Activated CD8-positive, alpha-beta memory T cell treated with anti-CD3 and anti-CD28 coated beads, Interleukin-2, amount 10 ng/mL, durations not matched to agents 7 days and 5 days (primary cell): ENCODE data around the gene THSD7B. TPM values are rescaled to one million over a fixed set of nuclear protein-coding genes. Genes with fewer than 3 reads are reported as not detected.
"Not testable (repeated sequence)": the region's sequence is repeated elsewhere in the genome, so short reads cannot be mapped to it uniquely, and the experiment has no call there.

ENCODE experiments used
- ATAC-seq: fragments of 150-1000 bp; cut with Tn5 transposase; one replicate; pipeline ENCODE4 v1.10.0; 2021; ENCODE audit warnings: moderate library complexity
- CTCF ChIA-PET: fragments of 350-600 bp; sonication (Branson Sonifier 250); formaldehyde crosslinking; loops from one replicate; lab custom pipeline; 2021; ENCODE audit warnings: antibody characterized with exemption; lab: Charles Lee
- DNase-seq: peaks from one replicate; pipeline ENCODE4 v3.0.0-alpha.2; 2020
- H3K27ac Mint-ChIP-seq: one replicate; pipeline ENCODE4 v1.8.0; 2021; ENCODE audit warnings: mild to moderate bottlenecking, mixed read lengths
- H3K27me3 Mint-ChIP-seq: one replicate; pipeline ENCODE4 v1.8.0; 2021; ENCODE audit warnings: mixed read lengths
- H3K36me3 Mint-ChIP-seq: one replicate; pipeline ENCODE4 v1.8.0; 2021; ENCODE audit warnings: mild to moderate bottlenecking, mixed read lengths
- H3K4me1 Mint-ChIP-seq: one replicate; pipeline ENCODE4 v1.8.0; 2021; ENCODE audit warnings: mixed read lengths
- H3K4me3 Mint-ChIP-seq: one replicate; pipeline ENCODE4 v1.8.0; 2021; ENCODE audit warnings: mild to moderate bottlenecking, moderate library complexity, mixed read lengths
- H3K9me3 Mint-ChIP-seq: one replicate; pipeline ENCODE4 v1.8.0; 2022; ENCODE audit warnings: low read depth, mixed read lengths
- total RNA-seq, 2 experiments: library from RNA; stranded (reverse); gene quantifications; one replicate each; pipeline ENCODE4 v1.2.3, GENCODE V29; 2021

The THSD7B gene
- total RNA-seq, 2 experiments from 2014 or later = not detected

GRCh38 chr2:137658433-137658832 lies 893.1 kb downstream of the THSD7B start:
- no peak overlapping the region for H3K4me3 Mint-ChIP-seq
- H3K36me3 Mint-ChIP-seq = no peaks in the 10 kb centered on the region
- CTCF ChIA-PET = no interaction called here
- H3K9me3 Mint-ChIP-seq = peaks cover 2% of the 10 kb centered on the region
- no peak for DNase-seq
- H3K4me1 Mint-ChIP-seq = no peaks in the 10 kb centered on the region
- ATAC-seq = no peak
- no peaks in the 10 kb centered on the region for H3K27me3 Mint-ChIP-seq
- no peak overlapping the region for H3K27ac Mint-ChIP-seq

GRCh38 chr2:137659616-137660015 lies 894.3 kb downstream of the THSD7B start:
- Mint-ChIP-seq H3K27ac (no peak overlapping the region), H3K27me3 (no peaks in the 10 kb centered on the region), H3K36me3 (no peaks in the 10 kb centered on the region), H3K4me1 (no peaks in the 10 kb centered on the region), H3K4me3 (no peak overlapping the region), H3K9me3 (peaks cover 2% of the 10 kb centered on the region)
- DNase-seq (no peak), ATAC-seq (no peak)
- CTCF ChIA-PET = no interaction called here

- no peaks in the 10 kb centered on the region for H3K27me3 Mint-ChIP-seq
- DNase-seq = no peak
- no peaks in the 10 kb centered on the region for H3K36me3 Mint-ChIP-seq
- no peak overlapping the region for H3K4me3 Mint-ChIP-seq
- ATAC-seq = no peak
- no peaks in the 10 kb centered on the region for H3K9me3 Mint-ChIP-seq
- CTCF ChIA-PET = interaction anchor here (1.1 kb wide), 1 partner anchor 34 kb away, joined by 3 read pairs; no protein-coding TSS in a partner anchor
- no peaks in the 10 kb centered on the region for H3K4me1 Mint-ChIP-seq
- H3K27ac Mint-ChIP-seq = no peak overlapping the region
Observed at GRCh38 chr2:137670111-137670510, 904.8 kb downstream of the THSD7B start.

GRCh38 chr2:137672989-137673552 lies 907.7 kb downstream of the THSD7B start:
- Mint-ChIP-seq H3K4me1 (no peaks in the 10 kb centered on the region), H3K9me3 (no peaks in the 10 kb centered on the region), H3K36me3 (no peaks in the 10 kb centered on the region), H3K27me3 (no peaks in the 10 kb centered on the region), H3K27ac (no peak overlapping the region), H3K4me3 (no peak overlapping the region)
- CTCF ChIA-PET = no interaction called here
- no peak for DNase-seq
- ATAC-seq = no peak

GRCh38 chr2:137674991-137675390 lies 909.6 kb downstream of the THSD7B start:
- no peak for ATAC-seq
- Mint-ChIP-seq H3K27me3 (no peaks in the 10 kb centered on the region), H3K36me3 (no peaks in the 10 kb centered on the region), H3K27ac (no peak overlapping the region), H3K9me3 (no peaks in the 10 kb centered on the region), H3K4me1 (no peaks in the 10 kb centered on the region), H3K4me3 (no peak overlapping the region)
- CTCF ChIA-PET = no interaction called here
- no peak for DNase-seq

- ATAC-seq (no peak), DNase-seq (no peak)
- H3K4me3 Mint-ChIP-seq = no peak overlapping the region
- CTCF ChIA-PET = no interaction called here
- H3K36me3 Mint-ChIP-seq = no peaks in the 10 kb centered on the region
- H3K27me3 Mint-ChIP-seq = no peaks in the 10 kb centered on the region
- H3K4me1 Mint-ChIP-seq = no peaks in the 10 kb centered on the region
- no peaks in the 10 kb centered on the region for H3K9me3 Mint-ChIP-seq
- no peak overlapping the region for H3K27ac Mint-ChIP-seq
Observed at GRCh38 chr2:137675584-137676327, 910.4 kb downstream of the THSD7B start.

- Mint-ChIP-seq H3K9me3 (no peaks in the 10 kb centered on the region), H3K36me3 (no peaks in the 10 kb centered on the region), H3K27ac (no peak overlapping the region), H3K4me1 (no peaks in the 10 kb centered on the region), H3K27me3 (no peaks in the 10 kb centered on the region), H3K4me3 (no peak overlapping the region)
- ATAC-seq = no peak
- DNase-seq = no peak
- CTCF ChIA-PET = no interaction called here
Observed at GRCh38 chr2:137676346-137676745, 911.0 kb downstream of the THSD7B start.

GRCh38 chr2:137677466-137677865 lies 912.1 kb downstream of the THSD7B start:
- ATAC-seq (no peak), DNase-seq (no peak)
- no peak overlapping the region for H3K4me3 Mint-ChIP-seq
- no peak overlapping the region for H3K27ac Mint-ChIP-seq
- H3K9me3 Mint-ChIP-seq = no peaks in the 10 kb centered on the region
- no peaks in the 10 kb centered on the region for H3K4me1 Mint-ChIP-seq
- H3K36me3 Mint-ChIP-seq = no peaks in the 10 kb centered on the region
- no peaks in the 10 kb centered on the region for H3K27me3 Mint-ChIP-seq
- CTCF ChIA-PET = no interaction called here

- ATAC-seq = no peak
- Mint-ChIP-seq H3K9me3 (no peaks in the 10 kb centered on the region), H3K27ac (no peak overlapping the region), H3K36me3 (no peaks in the 10 kb centered on the region), H3K4me1 (no peaks in the 10 kb centered on the region), H3K4me3 (no peak overlapping the region), H3K27me3 (no peaks in the 10 kb centered on the region)
- no peak for DNase-seq
- CTCF ChIA-PET = no interaction called here
Observed at GRCh38 chr2:137689549-137689948, 924.2 kb downstream of the THSD7B start.

- no peak for DNase-seq
- Mint-ChIP-seq H3K9me3 (no peaks in the 10 kb centered on the region), H3K27ac (no peak overlapping the region), H3K4me3 (no peak overlapping the region), H3K36me3 (no peaks in the 10 kb centered on the region), H3K4me1 (no peaks in the 10 kb centered on the region), H3K27me3 (no peaks in the 10 kb centered on the region)
- ATAC-seq = no peak
- CTCF ChIA-PET = no interaction called here
Observed at GRCh38 chr2:137693534-137693933, 928.2 kb downstream of the THSD7B start.

GRCh38 chr2:137696916-137697315 lies 931.6 kb downstream of the THSD7B start:
- DNase-seq (no peak), ATAC-seq (no peak)
- Mint-ChIP-seq H3K27me3 (no peaks in the 10 kb centered on the region), H3K4me3 (no peak overlapping the region), H3K9me3 (no peaks in the 10 kb centered on the region), H3K27ac (no peak overlapping the region), H3K4me1 (no peaks in the 10 kb centered on the region), H3K36me3 (no peaks in the 10 kb centered on the region)
- CTCF ChIA-PET = no interaction called here

- H3K4me1 Mint-ChIP-seq, H3K27me3 Mint-ChIP-seq, H3K27ac Mint-ChIP-seq, ATAC-seq, H3K36me3 Mint-ChIP-seq, CTCF ChIA-PET, DNase-seq, H3K4me3 Mint-ChIP-seq, H3K9me3 Mint-ChIP-seq: not testable (repeated sequence)
Observed at GRCh38 chr2:137700250-137700649, 934.9 kb downstream of the THSD7B start.

- Mint-ChIP-seq H3K4me3 (no peak overlapping the region), H3K27me3 (no peaks in the 10 kb centered on the region), H3K27ac (no peak overlapping the region), H3K9me3 (peaks cover 2% of the 10 kb centered on the region), H3K4me1 (no peaks in the 10 kb centered on the region), H3K36me3 (no peaks in the 10 kb centered on the region)
- DNase-seq (no peak), ATAC-seq (no peak)
- CTCF ChIA-PET = no interaction called here
Observed at GRCh38 chr2:137700681-137701080, 935.3 kb downstream of the THSD7B start.

- DNase-seq (no peak), ATAC-seq (no peak)
- CTCF ChIA-PET = no interaction called here
- Mint-ChIP-seq H3K4me1 (no peaks in the 10 kb centered on the region), H3K36me3 (no peaks in the 10 kb centered on the region), H3K9me3 (peaks cover 2% of the 10 kb centered on the region), H3K4me3 (no peak overlapping the region), H3K27ac (no peak overlapping the region), H3K27me3 (no peaks in the 10 kb centered on the region)
Observed at GRCh38 chr2:137705296-137705695, 940.0 kb downstream of the THSD7B start.
